Measurements from ENCODE around the gene PARD3.

PARD3 gene

GRCh38 chr10:34153663-34154382 lies 661.3 kb downstream of the PARD3 start:
- TF ChIP-seq EZH2 (IDR thresholded peaks at IDR 0.05; ENCODE audit: borderline replicate concordance, low read depth, low read length, severe bottlenecking), result no peak
- TF ChIP-seq, protein P1, sequence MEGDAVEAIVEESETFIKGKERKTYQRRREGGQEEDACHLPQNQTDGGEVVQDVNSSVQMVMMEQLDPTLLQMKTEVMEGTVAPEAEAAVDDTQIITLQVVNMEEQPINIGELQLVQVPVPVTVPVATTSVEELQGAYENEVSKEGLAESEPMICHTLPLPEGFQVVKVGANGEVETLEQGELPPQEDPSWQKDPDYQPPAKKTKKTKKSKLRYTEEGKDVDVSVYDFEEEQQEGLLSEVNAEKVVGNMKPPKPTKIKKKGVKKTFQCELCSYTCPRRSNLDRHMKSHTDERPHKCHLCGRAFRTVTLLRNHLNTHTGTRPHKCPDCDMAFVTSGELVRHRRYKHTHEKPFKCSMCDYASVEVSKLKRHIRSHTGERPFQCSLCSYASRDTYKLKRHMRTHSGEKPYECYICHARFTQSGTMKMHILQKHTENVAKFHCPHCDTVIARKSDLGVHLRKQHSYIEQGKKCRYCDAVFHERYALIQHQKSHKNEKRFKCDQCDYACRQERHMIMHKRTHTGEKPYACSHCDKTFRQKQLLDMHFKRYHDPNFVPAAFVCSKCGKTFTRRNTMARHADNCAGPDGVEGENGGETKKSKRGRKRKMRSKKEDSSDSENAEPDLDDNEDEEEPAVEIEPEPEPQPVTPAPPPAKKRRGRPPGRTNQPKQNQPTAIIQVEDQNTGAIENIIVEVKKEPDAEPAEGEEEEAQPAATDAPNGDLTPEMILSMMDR (IDR thresholded peaks at IDR 0.05; ENCODE audit: borderline replicate concordance, extremely low read depth, low read length, poor library complexity, severe bottlenecking), result no peak
- no peak overlapping the region for H3K4me2 ChIP-seq (ENCODE audit: insufficient read depth, low read length)
- H3K27ac ChIP-seq (ENCODE audit: low read length), result no peak overlapping the region
- H2AFZ ChIP-seq (ENCODE audit: low read depth, low read length), result no peak overlapping the region
- H3K36me3 ChIP-seq (ENCODE audit: insufficient read depth, low read length), result no peaks in the 10 kb centered on the region
- no peaks in the 10 kb centered on the region for H4K20me1 ChIP-seq (ENCODE audit: insufficient read depth, low read length)
- no peaks in the 10 kb centered on the region for H3K27me3 ChIP-seq (ENCODE audit: insufficient read depth, low read length, poor library complexity)
- H3K9ac ChIP-seq (ENCODE audit: low read depth, low read length), result no peak overlapping the region
- H3K4me1 ChIP-seq (ENCODE audit: insufficient read depth, low read length), result peaks cover 8% of the 10 kb centered on the region
- no peaks in the 10 kb centered on the region for H3K9me3 ChIP-seq (ENCODE audit: insufficient read depth, low read length, severe bottlenecking)
- no peak overlapping the region for H3K4me3 ChIP-seq (ENCODE audit: low read depth in 1 of 2, low read length in 2 of 2)
- H3K79me2 ChIP-seq (ENCODE audit: insufficient read depth, low read length), result no peaks in the 10 kb centered on the region
- DNase-seq, result no peak
- ATAC-seq (ENCODE audit: insufficient read depth, low read depth), result no peak

- no peak overlapping the region for H3K27ac ChIP-seq (ENCODE audit: low read length)
- no peak overlapping the region for H3K4me2 ChIP-seq (ENCODE audit: insufficient read depth, low read length)
- H3K79me2 ChIP-seq (ENCODE audit: insufficient read depth, low read length), result no peaks in the 10 kb centered on the region
- no peaks in the 10 kb centered on the region for H3K27me3 ChIP-seq (ENCODE audit: insufficient read depth, low read length, poor library complexity)
- H3K4me1 ChIP-seq (ENCODE audit: insufficient read depth, low read length), result peaks cover 8% of the 10 kb centered on the region
- no peak overlapping the region for H3K9ac ChIP-seq (ENCODE audit: low read depth, low read length)
- ATAC-seq (ENCODE audit: insufficient read depth, low read depth) (no peak), DNase-seq (no peak)
- no peak overlapping the region for H3K4me3 ChIP-seq (ENCODE audit: low read depth in 1 of 2, low read length in 2 of 2)
- H2AFZ ChIP-seq (ENCODE audit: low read depth, low read length), result no peak overlapping the region
- H3K9me3 ChIP-seq (ENCODE audit: insufficient read depth, low read length, severe bottlenecking), result no peaks in the 10 kb centered on the region
- H3K36me3 ChIP-seq (ENCODE audit: insufficient read depth, low read length), result no peaks in the 10 kb centered on the region
- TF ChIP-seq EZH2 (IDR thresholded peaks at IDR 0.05; ENCODE audit: borderline replicate concordance, low read depth, low read length, severe bottlenecking), result no peak
- TF ChIP-seq, protein P1 (IDR thresholded peaks at IDR 0.05; ENCODE audit: borderline replicate concordance, extremely low read depth, low read length, poor library complexity, severe bottlenecking), result no peak
- no peaks in the 10 kb centered on the region for H4K20me1 ChIP-seq (ENCODE audit: insufficient read depth, low read length)
Measured at GRCh38 chr10:34152434-34152833, 662.7 kb downstream of the PARD3 start.

DNA sequence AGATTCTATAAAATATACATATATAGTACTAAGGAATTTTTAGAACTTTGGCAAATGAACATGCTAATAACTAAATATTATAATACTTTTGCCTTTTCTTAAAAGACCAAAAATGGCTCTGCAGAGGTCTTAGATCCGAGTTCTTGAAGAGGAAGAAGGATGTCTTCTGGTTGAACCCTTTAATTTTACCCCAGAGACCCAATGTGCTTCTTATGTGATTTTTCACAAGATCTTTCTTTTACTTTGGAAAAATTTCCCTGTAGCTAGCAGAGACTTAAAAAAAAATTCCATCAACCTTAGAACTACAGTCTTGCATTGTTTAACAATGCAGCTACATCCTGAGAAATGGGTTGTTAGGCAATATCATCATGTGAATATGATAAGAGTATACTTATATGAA lies 663.2 kb downstream of the PARD3 start:
- no peak overlapping the region for H3K4me2 ChIP-seq (ENCODE audit: insufficient read depth, low read length)
- H4K20me1 ChIP-seq (ENCODE audit: insufficient read depth, low read length), result no peaks in the 10 kb centered on the region
- DNase-seq (no peak), ATAC-seq (ENCODE audit: insufficient read depth, low read depth) (no peak)
- no peaks in the 10 kb centered on the region for H3K9me3 ChIP-seq (ENCODE audit: insufficient read depth, low read length, severe bottlenecking)
- H2AFZ ChIP-seq (ENCODE audit: low read depth, low read length), result no peak overlapping the region
- no peak overlapping the region for H3K27ac ChIP-seq (ENCODE audit: low read length)
- H3K9ac ChIP-seq (ENCODE audit: low read depth, low read length), result no peak overlapping the region
- TF ChIP-seq, protein P1 (IDR thresholded peaks at IDR 0.05; ENCODE audit: borderline replicate concordance, extremely low read depth, low read length, poor library complexity, severe bottlenecking), result no peak
- no peak for TF ChIP-seq EZH2 (IDR thresholded peaks at IDR 0.05; ENCODE audit: borderline replicate concordance, low read depth, low read length, severe bottlenecking)
- no peaks in the 10 kb centered on the region for H3K27me3 ChIP-seq (ENCODE audit: insufficient read depth, low read length, poor library complexity)
- H3K4me1 ChIP-seq (ENCODE audit: insufficient read depth, low read length), result peaks cover 8% of the 10 kb centered on the region
- no peaks in the 10 kb centered on the region for H3K79me2 ChIP-seq (ENCODE audit: insufficient read depth, low read length)
- H3K36me3 ChIP-seq (ENCODE audit: insufficient read depth, low read length), result no peaks in the 10 kb centered on the region
- H3K4me3 ChIP-seq (ENCODE audit: low read depth in 1 of 2, low read length in 2 of 2), result no peak overlapping the region
